KOPT-K1 (cell line): ENCODE data around the gene CIDEA.

Source experiments
- H3K27ac ChIP-seq: fragments of 200-600 bp; sonication (generic); 2 replicates; pipeline ENCODE4 v1.5.1; 2016; ENCODE audit warnings: antibody characterized with exemption, mild to moderate bottlenecking, low read depth, low read length; ENCODE audit not compliant: poor library complexity, severe bottlenecking
- H3K36me3 ChIP-seq: fragments of 200-600 bp; sonication (generic); 2 replicates; pipeline ENCODE4 v1.5.1; 2017; ENCODE audit warnings: antibody characterized with exemption, mild to moderate bottlenecking, low read length, moderate library complexity; ENCODE audit not compliant: insufficient read depth
- H3K9me3 ChIP-seq: fragments of 200-600 bp; sonication (generic); 2 replicates; pipeline ENCODE4 v1.5.1; 2017; ENCODE audit warnings: antibody characterized with exemption, low read length, mild to moderate bottlenecking; ENCODE audit not compliant: insufficient read depth, poor library complexity, severe bottlenecking

The CIDEA gene

GRCh38 chr18:12296087-12296403 is 41.9 kb downstream of the CIDEA start:
- Histone ChIP-seq H3K27ac (no peak overlapping the region), H3K9me3 (no peaks in the 10 kb centered on the region), H3K36me3 (no peaks in the 10 kb centered on the region)

- Histone ChIP-seq H3K9me3 (no peaks in the 10 kb centered on the region), H3K36me3 (no peaks in the 10 kb centered on the region), H3K27ac (no peak overlapping the region)
These were observed 42.3 kb downstream of the CIDEA start for GRCh38 chr18:12296457-12296856.

- Histone ChIP-seq H3K36me3 (no peaks in the 10 kb centered on the region), H3K27ac (no peak overlapping the region)
These were observed 45.7 kb downstream of the CIDEA start for GRCh38 chr18:12299862-12300261.

GRCh38 chr18:12301263-12302005 is 47.3 kb downstream of the CIDEA start:
- Histone ChIP-seq H3K9me3 (no peaks in the 10 kb centered on the region), H3K27ac (no peak overlapping the region), H3K36me3 (no peaks in the 10 kb centered on the region)

More at GRCh38 chr18:12299862-12300261, 45.7 kb downstream of the CIDEA start:
- no peaks in the 10 kb centered on the region for H3K9me3 ChIP-seq

- H3K27ac ChIP-seq: no peak overlapping the region
- no peaks in the 10 kb centered on the region for H3K9me3 ChIP-seq
- no peaks in the 10 kb centered on the region for H3K36me3 ChIP-seq
These were observed 48.4 kb downstream of the CIDEA start for GRCh38 chr18:12302391-12303147.

GRCh38 chr18:12304351-12305210 is 50.4 kb downstream of the CIDEA start:
- Histone ChIP-seq H3K9me3 (peaks cover 15% of the 10 kb centered on the region), H3K27ac (no peak overlapping the region), H3K36me3 (no peaks in the 10 kb centered on the region)

GRCh38 chr18:12305211-12305610 is 51.0 kb downstream of the CIDEA start:
- H3K27ac ChIP-seq: no peak overlapping the region
- H3K9me3 ChIP-seq: peaks cover 17% of the 10 kb centered on the region
- H3K36me3 ChIP-seq: no peaks in the 10 kb centered on the region

- Histone ChIP-seq H3K9me3 (peaks cover 17% of the 10 kb centered on the region), H3K36me3 (no peaks in the 10 kb centered on the region), H3K27ac (no peak overlapping the region)
These were observed 51.9 kb downstream of the CIDEA start for GRCh38 chr18:12305930-12306629.

GRCh38 chr18:12306752-12307700 is 52.9 kb downstream of the CIDEA start:
- Histone ChIP-seq H3K9me3 (peaks cover 26% of the 10 kb centered on the region), H3K27ac (no peak overlapping the region), H3K36me3 (no peaks in the 10 kb centered on the region)

GRCh38 chr18:12307701-12308385 is 53.7 kb downstream of the CIDEA start, which contains the start of gene TUBB6:
TSS of gene TUBB6 (plus strand) at chr18:12308241. CDS start at chr18:12308293, 52 bp downstream.
- H3K9me3 ChIP-seq: peaks cover 33% of the 10 kb centered on the region
- H3K36me3 ChIP-seq: no peaks in the 10 kb centered on the region
- no peak within 1 kb of the TSS for H3K27ac ChIP-seq

- H3K36me3 ChIP-seq: no peaks in the 10 kb centered on the region
- H3K27ac ChIP-seq: no peak overlapping the region
- H3K9me3 ChIP-seq: peaks cover 33% of the 10 kb centered on the region
These were observed 54.4 kb downstream of the CIDEA start for GRCh38 chr18:12308386-12309100.

GRCh38 chr18:12309683-12310198 is 55.6 kb downstream of the CIDEA start:
- H3K36me3 ChIP-seq: no peaks in the 10 kb centered on the region
- no peak overlapping the region for H3K27ac ChIP-seq

GRCh38 chr18:12310762-12311161 is 56.6 kb downstream of the CIDEA start:
- no peak overlapping the region for H3K27ac ChIP-seq
- no peaks in the 10 kb centered on the region for H3K36me3 ChIP-seq
- H3K9me3 ChIP-seq: peaks cover 33% of the 10 kb centered on the region

More at GRCh38 chr18:12309683-12310198, 55.6 kb downstream of the CIDEA start:
- peaks cover 33% of the 10 kb centered on the region for H3K9me3 ChIP-seq
